ENCODE measurements around the gene COL6A1.

The COL6A1 gene

DNA sequence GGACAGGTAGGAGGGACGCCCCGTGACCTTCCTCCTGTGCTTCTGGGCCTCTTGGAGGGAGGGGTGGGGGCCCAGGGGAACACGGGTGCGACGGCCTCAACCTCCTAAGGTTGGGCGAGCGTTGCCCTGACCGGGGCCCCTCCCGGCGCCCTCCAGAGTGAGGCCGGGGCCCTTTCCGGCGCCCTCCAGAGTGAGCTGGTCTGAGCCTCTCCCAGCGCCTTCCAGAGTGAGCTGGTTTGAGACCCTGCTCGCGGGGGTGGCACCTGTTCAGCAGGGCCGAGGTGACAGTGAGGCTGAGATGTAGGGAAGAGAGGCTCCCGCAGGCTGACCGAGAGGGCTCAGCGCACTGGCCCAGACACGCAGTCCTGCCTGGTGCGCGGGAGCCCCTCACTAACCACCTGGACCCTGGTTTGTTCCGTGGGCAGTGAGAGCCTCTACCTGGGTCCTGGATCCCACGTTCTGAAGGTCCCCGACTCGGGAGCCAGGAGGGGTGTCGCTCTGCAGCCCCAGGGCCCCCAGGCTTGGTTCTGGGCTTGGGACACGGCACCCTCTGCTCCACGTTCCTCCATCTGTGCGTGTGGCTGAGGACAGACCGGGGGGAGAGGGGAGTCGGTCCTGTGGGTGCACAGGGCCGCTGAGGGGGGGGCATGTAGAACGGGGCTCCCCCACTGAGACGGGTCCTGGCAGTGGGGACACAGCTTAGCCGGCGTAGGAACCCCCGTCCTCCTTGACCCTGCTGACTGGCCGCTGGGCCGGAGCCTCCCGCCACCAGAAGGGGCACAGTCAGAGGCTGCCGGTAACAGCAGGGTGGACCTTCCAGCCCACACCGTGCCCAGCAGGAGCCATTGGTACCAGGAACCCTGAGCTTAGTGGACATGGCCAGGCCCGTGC, 1.4 kb downstream of the COL6A1 start:
- no peak for DNase-seq

DNA sequence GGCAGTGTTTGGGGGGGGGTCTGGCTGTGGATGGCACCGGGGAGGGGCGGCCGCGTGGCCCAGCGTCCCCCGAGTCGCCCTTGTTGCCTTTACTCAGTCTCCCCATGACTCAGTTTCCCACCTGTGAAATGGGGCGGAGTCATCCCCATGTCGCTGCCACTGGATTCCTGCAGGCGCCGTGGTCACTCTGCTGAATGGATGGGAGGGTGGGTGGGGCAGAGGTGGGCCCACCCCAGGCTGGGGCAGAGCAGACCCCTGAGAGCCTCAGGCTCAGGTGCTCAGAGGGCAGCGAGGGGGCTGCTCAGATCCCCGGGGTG, 2.0 kb downstream of the COL6A1 start:
- no peak for DNase-seq

DNA sequence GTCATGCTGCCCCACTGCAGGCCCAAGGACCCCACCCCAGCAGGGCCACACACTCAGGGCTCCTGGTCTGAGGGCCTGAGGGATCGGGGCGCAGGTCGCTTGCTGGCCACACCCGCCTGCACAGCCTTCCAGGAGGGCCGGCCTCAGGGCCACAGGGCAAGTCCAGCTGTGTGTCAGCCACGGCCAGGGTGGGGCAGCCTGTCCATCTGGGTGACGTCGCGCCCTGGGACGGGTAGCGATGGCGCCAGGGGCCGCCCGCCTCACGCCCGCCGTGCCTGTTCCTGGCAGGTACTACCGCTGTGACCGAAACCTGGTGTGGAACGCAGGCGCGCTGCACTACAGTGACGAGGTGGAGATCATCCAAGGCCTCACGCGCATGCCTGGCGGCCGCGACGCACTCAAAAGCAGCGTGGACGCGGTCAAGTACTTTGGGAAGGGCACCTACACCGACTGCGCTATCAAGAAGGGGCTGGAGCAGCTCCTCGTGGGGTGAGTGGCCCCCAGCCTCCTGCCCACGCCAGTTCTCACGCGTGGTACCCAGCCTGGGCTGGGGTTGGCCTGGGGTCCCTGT, 2.5 kb downstream of the COL6A1 start:
- no peak for DNase-seq

DNA sequence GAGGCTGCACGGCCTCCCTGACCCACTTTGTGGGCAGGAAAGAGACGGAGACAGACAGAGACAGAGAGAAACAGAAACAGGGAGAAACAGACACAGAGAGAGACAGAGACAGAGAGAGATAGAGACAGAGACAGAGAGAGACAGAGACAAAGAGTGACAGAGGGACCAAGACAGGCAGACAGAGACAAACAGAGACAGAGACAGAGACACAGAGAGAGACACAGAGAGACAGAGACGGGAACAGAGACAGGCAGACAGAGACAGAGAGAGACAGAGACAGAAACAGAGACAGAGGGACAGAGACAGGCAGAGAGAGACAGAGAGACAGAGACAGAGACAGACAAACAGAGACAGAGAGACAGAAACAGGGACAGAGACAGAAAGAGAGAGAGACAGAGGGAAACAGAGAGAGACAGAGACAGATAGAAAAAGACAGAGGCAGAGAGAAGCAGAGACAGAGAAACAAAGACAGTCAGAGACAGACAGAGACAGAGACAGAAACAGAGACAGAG, 3.1 kb downstream of the COL6A1 start:
- DNase-seq: no peak

DNA sequence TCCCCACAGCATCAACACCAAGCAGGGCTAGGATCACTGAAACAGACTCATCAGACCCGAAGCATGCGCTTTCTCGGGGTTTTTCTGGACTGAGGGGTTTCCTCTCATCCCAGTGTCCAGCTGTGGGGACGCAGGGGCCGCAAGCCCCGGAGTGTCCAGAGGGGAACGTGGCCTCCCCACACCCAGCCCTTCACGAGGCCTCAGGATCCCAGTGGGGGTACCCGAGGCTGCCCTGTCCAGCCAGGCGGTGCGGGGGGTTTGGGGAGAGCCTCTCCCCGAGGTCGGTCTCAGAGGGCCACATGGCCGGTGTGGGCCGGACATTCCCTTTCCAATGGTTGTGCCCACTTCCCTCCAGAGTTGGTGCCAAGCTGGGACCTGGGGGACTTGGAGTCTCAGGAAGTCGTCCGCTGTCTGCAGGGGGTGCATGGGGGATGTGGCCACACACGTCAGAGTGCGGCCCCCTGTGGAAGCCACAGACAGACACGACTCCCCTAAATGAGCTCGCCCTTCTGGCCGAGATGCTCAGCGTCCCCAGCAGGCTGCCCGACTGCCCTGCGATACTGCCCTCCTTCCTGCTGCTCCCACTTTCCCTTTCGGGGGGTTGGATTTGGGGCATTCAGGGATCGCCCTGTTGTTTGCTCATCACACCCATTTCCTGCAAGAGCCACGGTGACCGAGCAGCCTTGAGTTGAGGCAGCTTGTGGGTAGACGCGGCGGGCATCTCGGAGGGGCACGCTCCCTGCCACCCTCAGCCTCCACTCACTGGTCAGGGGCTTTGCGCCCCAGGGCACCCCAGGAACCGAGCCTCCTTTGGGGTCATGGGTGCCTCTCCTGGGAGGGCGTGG, 4.1 kb downstream of the COL6A1 start:
- DNase-seq: peak; percentile 2

DNA sequence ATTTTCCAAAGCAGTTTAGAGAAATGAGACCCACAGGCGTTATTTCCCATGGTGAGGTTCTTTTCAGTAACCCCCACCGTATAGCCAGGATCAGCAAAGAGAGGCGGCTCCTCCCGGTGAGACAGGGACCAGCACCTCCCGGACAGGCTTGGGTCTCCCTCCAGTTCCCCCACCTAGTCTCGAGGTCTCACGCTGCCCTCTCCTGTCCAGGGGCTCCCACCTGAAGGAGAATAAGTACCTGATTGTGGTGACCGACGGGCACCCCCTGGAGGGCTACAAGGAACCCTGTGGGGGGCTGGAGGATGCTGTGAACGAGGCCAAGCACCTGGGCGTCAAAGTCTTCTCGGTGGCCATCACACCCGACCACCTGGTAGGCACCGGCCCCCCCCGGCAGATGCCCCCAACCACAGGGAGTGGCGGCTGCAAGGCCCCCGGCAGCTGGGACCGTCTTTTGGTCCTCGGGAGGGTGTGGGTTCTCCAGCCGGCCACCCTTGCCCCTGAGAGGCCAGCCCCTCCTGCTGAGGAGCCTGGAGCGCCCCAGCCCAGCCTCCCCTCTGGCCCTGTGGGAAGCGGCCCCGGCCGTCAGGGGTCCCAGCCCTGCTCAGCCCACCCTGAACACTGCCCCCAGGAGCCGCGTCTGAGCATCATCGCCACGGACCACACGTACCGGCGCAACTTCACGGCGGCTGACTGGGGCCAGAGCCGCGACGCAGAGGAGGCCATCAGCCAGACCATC, 4.9 kb downstream of the COL6A1 start:
- no peak for DNase-seq

DNA sequence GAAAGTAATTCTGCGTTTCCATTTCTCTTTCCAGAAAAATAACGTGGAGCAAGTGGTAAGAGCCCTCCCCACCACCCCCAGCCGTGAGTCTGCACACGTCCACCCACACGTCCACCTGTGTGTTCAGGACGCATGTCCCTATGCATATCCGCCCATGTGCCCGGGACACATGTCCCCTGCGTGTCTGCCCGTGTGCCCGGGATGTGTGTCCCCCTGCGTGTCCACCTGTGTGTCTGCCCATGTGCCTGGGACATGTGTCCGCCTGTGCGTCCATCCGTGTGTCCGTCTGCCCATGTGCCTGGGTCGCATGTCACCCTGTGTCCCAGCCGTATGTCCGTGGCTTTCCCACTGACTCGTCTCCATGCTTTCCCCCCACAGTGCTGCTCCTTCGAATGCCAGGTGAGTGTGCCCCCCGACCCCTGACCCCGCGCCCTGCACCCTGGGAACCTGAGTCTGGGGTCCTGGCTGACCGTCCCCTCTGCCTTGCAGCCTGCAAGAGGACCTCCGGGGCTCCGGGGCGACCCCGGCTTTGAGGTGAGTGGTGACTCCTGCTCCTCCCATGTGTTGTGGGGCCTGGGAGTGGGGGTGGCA, 5.6 kb downstream of the COL6A1 start:
- peak; percentile 1 for DNase-seq

DNA sequence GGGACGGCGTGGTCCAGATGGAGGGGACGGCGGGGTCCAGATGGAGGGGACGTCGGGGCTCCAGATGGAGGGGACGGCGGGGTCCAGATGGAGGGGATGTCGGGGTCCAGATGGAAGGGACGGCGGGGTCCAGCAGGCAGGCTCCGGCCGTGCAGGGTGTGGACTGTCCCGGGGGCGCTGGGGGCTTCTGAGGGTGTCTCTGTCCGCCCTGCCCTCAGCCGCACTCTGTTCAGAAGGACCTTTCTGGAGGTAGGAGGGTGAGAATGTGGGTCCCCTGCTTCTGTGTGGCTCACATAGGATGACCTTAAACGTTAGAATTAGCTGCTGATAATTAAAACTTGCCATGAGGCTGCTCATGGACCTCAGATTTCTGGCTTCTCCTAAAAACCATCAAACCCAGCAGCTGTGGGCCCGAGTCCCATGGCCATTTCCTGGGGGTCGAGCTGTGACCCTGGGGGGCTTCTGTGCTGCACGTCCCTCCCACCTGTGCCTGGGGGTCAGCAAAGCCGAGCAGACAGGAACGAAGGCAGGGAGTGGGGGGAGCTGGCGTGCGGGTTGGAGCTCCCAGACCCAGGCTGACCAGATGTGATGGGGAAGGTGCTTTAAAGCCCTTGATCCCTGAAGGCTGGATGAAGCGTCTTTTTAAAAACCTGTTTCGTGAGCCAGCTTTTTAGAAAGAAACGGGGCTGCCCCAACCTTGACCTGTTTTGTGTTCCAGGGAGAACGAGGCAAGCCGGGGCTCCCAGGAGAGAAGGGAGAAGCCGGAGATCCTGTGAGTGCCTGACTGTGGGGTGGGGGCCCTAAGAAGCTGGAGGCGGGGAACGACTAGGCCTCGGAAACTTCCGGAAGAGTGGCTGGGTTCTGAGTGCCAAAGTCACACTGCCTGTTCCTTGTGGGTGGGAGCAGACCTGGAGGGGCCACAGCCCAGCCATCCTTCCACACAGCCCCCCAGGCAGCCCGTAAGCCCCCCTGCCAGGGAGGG, 7.1 kb downstream of the COL6A1 start:
- DNase-seq: peak; percentile 1

DNA sequence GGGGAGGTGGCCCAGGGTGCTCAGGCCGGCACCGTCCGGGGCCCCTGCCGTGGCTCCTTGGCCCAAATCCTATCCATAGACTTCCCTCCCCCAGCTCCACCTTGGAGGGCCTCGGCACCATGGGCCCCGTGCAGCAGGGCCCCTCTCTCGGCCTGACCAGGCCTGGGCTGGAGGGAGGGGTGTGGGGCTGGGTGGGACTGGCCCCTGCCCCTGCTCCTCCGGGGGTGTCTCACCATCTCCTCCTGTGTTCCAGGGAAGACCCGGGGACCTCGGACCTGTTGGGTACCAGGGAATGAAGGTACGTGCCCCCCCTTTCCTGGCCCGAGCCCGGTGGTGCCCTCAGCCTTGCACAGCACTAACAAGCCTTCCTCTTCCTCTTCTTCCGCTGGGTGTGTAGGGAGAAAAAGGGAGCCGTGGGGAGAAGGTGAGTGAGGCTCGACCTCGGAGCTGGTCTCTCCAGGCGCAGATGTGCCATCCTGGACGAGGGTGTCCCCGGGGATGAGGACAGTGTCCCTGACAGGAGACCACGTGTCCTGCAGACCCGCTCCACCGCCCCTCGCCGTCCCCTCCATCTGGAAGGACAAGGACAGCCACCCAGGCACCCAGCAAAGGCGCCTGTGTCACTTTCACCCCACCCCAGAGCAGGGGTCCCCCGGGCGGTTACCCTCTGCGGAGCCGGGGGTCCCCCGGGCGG, 7.9 kb downstream of the COL6A1 start:
- DNase-seq: peak; percentile 1

DNA sequence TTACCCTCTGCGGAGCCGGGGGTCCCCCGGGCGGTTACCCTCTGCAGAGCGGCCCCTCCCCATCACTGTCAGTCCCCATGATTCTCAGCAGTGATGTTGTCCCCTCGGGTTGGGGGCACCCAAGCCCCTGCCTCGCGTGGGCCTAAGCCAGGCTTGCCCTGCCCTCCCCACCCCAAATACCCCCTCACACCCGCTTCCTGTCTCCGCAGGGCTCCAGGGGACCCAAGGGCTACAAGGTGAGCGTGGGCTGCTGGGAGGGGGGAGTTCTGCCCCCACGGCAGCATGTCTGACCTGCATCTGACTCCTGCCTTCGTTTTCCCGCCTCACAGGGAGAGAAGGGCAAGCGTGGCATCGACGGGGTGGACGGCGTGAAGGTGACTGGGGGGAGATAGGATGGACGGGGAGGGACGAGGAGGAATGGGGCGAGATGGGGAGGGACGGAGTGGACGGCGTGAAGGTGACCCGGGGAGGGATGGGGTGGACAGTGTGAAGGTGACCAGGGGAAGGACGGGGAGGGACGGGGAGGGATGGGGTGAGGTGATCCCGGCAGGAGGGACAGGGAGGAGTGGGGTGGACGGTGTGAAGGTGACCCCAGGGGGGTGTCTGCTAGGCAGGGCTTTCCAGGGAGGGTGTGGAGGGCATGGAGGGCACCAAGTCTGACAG, 8.6 kb downstream of the COL6A1 start:
- DNase-seq: peak; percentile 1

DNA sequence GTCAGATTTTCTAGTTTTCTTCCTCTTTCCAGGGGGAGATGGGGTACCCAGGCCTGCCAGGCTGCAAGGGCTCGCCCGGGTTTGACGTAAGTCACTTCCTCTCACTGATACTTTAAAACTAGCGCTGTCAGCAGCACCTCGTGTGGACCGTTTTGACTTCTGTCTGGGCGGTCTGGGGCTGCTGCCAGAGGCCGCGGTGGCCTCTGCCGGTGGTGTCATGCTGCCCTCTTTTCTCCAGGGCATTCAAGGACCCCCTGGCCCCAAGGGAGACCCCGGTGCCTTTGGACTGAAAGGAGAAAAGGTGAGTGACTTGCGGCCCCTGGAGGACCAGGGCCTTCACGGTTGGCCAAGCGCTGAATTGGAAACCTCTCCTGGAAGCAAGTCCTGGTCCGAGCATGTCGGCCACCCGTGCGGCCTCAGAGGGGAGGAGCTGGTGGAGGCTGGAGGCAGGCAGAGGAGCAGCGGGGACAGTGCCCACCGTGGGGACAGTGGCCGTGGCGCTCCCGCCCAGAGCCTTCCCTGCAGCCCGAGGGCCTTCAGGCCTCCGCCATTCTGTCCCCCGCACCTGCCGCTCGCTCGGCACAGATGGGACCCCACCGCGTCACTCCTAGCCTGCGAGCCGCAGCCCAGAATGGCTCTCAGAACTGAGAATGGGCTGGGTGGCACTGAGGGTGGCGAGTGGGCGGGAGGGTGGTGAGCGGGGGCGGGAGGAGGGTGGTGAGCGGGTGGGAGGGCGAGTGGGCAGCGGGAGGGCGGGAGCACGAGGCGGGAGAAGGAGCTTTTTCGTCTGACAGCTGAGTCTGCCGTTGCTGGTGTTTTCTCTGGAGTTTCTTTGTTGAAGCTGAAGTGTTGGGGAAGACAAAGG, 9.4 kb downstream of the COL6A1 start:
- DNase-seq: peak; percentile 1

DNA sequence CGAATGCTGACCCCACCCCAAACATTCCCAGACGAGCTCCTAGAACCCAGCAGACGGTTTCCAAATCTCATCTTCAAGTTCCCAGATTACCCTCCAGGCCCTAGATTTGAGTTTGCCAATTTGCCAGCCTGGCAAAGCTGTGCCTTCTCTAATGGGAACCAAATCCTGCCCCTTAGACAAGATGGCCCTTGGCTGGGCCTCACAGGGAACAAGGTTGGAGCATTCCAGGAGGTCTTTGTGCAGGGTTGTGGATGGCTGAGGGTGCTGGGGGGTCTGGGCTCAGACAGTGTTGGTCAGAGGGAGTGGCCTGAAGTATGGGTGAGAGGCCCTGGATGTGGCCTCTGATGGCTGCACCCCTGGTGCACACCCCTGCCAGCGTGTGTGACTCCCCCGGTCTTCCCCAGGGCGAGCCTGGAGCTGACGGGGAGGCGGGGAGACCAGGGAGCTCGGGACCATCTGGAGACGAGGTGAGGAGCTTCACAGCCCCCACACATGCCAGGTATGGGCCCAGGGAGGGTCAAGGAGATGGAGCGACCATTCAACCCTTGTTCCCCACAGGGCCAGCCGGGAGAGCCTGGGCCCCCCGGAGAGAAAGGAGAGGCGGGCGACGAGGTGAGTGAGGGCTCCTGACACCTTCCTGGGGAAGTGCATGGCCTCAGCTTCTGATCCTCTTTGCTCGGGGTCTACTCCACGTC, 10.2 kb downstream of the COL6A1 start:
- DNase-seq: peak; percentile 1

DNA sequence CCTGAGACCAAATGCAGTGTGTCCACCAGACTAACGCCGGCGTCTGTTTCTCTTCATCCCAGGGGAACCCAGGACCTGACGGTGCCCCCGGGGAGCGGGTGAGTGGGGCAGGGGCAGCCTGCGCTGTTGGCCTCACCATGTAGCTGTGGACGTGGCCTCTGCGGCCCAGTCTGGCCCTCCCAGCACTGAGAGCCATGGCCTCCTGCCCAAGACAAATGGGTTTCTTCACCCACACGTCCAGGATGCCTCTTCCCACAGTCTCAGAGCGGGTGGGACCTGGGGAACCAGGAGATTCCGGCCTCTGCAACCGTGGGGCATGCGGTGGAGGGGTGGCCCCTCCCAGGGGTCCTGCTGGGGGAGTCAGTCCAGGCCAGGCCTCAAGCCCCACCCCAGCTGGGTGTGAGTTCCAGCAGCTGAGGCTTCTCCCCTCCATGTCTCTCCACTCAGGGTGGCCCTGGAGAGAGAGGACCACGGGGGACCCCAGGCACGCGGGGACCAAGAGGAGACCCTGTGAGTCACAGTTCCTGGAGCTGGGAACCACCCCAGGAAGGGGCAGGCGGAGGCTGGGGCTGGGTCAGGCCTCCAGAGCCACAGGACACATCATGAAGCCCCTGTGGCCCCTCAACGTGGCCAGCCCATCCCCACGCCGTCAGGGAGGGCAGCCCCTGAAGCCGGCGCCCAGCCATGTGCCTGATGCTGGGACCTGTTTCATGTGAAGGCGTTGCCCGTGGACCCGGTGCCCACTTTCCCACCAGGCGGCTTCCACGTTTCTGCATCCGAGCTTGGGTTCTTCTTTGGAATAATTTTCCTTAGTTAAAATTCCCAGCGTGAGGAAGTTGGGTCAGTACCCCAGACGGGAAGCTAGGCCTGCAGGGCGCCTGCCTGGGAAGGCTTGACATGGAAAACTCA, 11.0 kb downstream of the COL6A1 start:
- DNase-seq: peak; percentile 2

DNA sequence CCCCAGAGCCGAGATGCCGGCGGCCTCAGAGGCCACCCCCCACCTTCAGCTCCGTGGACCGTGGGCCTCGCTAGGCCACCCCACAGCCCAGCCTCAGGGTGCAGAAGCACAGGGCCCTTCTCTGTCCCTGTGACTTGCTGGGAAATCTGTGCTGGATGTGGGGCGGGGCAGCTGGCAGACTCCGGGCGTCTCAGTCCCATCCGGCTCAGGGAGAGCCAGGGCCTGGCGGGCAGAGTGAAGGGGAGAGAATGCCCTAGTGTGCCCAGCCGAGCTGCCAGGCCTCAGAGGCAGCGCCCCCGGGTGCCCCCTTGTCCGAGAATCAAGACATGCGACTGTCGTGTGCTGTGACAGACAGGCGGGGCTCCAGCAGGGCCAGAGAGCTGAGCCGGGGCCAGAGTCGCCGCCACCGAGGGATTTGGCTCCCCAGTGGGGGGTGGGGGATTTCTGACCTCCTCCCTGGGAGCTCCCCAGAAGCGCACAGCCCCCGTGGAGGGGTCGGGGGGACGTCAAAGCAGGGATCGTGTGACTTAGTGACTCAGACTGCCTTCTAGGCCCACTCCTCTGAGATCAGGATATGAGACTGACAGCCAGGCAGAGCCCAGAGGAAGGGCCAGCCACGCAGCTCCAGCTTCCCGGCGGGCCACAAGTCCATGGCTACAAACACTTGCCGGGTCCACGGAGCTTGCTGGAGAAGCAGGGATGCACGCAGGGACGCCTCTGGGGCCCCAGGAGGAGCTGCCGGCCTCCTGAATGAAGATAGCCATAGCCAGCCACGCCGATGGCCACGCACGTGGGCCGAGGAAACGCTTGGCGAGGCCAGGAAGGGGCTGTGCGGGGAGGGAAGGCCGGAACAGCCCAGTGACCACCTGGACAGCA, 11.9 kb downstream of the COL6A1 start:
- peak; percentile 1 for DNase-seq

DNA sequence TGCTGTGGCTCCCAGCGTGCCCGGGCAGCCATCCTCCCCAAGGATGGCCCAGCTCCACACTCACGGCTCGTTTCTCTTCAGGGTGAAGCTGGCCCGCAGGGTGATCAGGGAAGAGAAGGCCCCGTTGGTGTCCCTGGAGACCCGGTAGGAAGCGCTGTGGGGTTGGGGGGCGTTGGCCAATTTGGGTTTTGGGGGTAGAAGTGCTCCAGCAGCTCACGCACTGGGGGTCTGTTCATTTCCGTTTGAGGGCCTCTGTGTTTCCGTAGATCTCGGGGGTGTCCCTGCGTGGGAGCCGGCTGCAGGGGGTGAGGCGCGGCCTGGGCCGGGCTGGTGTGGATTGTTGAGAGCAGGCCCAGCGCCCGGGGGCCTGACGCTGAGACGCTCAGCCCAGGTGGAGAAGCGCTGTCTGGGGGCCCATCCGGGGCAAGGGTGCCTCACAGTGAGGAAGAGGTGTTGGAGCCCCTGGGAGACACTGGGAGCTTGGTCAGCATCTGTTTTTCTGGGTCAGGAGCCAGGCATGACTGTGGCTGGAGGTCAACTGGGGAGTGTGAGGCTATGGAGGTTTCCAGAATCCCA, 12.6 kb downstream of the COL6A1 start:
- peak; percentile 1 for DNase-seq

All from activated CD4-positive, alpha-beta T cell treated with anti-CD3 and anti-CD28 coated beads for 48 hours (primary cell).